OCI-LY1 (cell line): ENCODE data around the gene PABPN1L.

Source experiments
- EZH2 ChIP-seq: fragments of 200-600 bp; sonication (generic), shearing (Covaris generic); IDR thresholded peaks from 2 replicates; pipeline ENCODE4 v1.8.0; 2017; ENCODE audit warnings: borderline replicate concordance, mixed run types, mild to moderate bottlenecking, antibody characterized with exemption, low read length, moderate library complexity, mixed read lengths
- TF ChIP-seq, protein P1 (sequence below): fragments of 200-600 bp; sonication (generic), shearing (Covaris generic); IDR thresholded peaks from 2 replicates; pipeline ENCODE4 v1.5.1; 2017; ENCODE audit warnings: mild to moderate bottlenecking, antibody characterized with exemption, low read length, moderate library complexity, mixed read lengths

GRCh38 chr16:88828711-88829110, 37.7 kb downstream of the PABPN1L start:
- TF ChIP-seq, protein P1, sequence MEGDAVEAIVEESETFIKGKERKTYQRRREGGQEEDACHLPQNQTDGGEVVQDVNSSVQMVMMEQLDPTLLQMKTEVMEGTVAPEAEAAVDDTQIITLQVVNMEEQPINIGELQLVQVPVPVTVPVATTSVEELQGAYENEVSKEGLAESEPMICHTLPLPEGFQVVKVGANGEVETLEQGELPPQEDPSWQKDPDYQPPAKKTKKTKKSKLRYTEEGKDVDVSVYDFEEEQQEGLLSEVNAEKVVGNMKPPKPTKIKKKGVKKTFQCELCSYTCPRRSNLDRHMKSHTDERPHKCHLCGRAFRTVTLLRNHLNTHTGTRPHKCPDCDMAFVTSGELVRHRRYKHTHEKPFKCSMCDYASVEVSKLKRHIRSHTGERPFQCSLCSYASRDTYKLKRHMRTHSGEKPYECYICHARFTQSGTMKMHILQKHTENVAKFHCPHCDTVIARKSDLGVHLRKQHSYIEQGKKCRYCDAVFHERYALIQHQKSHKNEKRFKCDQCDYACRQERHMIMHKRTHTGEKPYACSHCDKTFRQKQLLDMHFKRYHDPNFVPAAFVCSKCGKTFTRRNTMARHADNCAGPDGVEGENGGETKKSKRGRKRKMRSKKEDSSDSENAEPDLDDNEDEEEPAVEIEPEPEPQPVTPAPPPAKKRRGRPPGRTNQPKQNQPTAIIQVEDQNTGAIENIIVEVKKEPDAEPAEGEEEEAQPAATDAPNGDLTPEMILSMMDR: no peak
- no peak for TF ChIP-seq EZH2
